ENCODE data around the gene LUZP1.

Gene LUZP1

GRCh38 chr1:23191199-23191598, 22.5 kb upstream of the LUZP1 start:
- ChIA-PET POLR2A (ENCODE audit: low non-redundant PET) (interaction anchor here (0.7 kb wide), 1 partner anchor 36 kb away, joined by 7 read pairs; no protein-coding TSS in a partner anchor), CTCF (interaction anchor here (0.5 to 0.7 kb wide), 4 partner anchors 13 to 239 kb away, joined by 3 to 4 read pairs (median 4); partner anchors contain the start of gene HTR1D)
- no peak for TF ChIP-seq CTCF (conservative IDR thresholded peaks at IDR 0.05; ENCODE audit: low read depth)
- no peak for DNase-seq (ENCODE audit: low spot score)
- H3K27ac ChIP-seq = no peak overlapping the region; the same call in 1 of the 2 replicates

- ChIA-PET POLR2A (ENCODE audit: low non-redundant PET) (interaction anchor here (0.6 kb wide), 1 partner anchor 28 kb away, joined by 3 read pairs; the partner anchor contains the start of gene HTR1D), CTCF (interaction anchor here (0.6 kb wide), 1 partner anchor 210 kb away, joined by 4 read pairs; no protein-coding TSS in a partner anchor)
- DNase-seq (ENCODE audit: low spot score) = peak; percentile 89
- peak overlapping the region; percentile 89 for H3K27ac ChIP-seq
Observed at GRCh38 chr1:23188936-23189452, 20.3 kb upstream of the LUZP1 start.

GRCh38 chr1:23188434-23188884, 19.8 kb upstream of the LUZP1 start:
- CTCF ChIA-PET = interaction anchor here (0.6 kb wide), 1 partner anchor 210 kb away, joined by 4 read pairs; no protein-coding TSS in a partner anchor

GRCh38 chr1:23187637-23188036, 19.0 kb upstream of the LUZP1 start:
- POLR2A ChIA-PET (ENCODE audit: low non-redundant PET) = no interaction called here
- DNase-seq (ENCODE audit: low spot score) = no peak
- peak overlapping the region; percentile 45 for H3K27ac ChIP-seq
- TF ChIP-seq CTCF (conservative IDR thresholded peaks at IDR 0.05; ENCODE audit: low read depth) = no peak
- CTCF ChIA-PET = interaction anchor here (0.6 to 0.9 kb wide), 3 partner anchors 9 to 93 kb away, joined by 3 read pairs; partner anchors contain the start of gene HTR1D

More at GRCh38 chr1:23188434-23188884, 19.8 kb upstream of the LUZP1 start:
- peak overlapping the region; percentile 89 for H3K27ac ChIP-seq
- no peak for DNase-seq (ENCODE audit: low spot score)
- TF ChIP-seq CTCF (conservative IDR thresholded peaks at IDR 0.05; ENCODE audit: low read depth) = no peak
- POLR2A ChIA-PET (ENCODE audit: low non-redundant PET) = no interaction called here

GRCh38 chr1:23185381-23185780, 16.7 kb upstream of the LUZP1 start:
- POLR2A ChIA-PET (ENCODE audit: low non-redundant PET) = no interaction called here

GRCh38 chr1:23184212-23184934, 15.7 kb upstream of the LUZP1 start:
- DNase-seq (ENCODE audit: low spot score) = no peak
- ChIA-PET POLR2A (ENCODE audit: low non-redundant PET) (interaction anchor here (0.6 kb wide), 1 partner anchor 115 kb away, joined by 3 read pairs; no protein-coding TSS in a partner anchor), CTCF (interaction anchor here (0.6 to 4.6 kb wide), 45 partner anchors 8 to 416 kb away, joined by 3 to 67 read pairs (median 4); partner anchors contain the start of gene LUZP1)
- TF ChIP-seq CTCF (conservative IDR thresholded peaks at IDR 0.05; ENCODE audit: low read depth) = peak; percentile 69
- no peak overlapping the region for H3K27ac ChIP-seq

More at GRCh38 chr1:23185381-23185780, 16.7 kb upstream of the LUZP1 start:
- H3K27ac ChIP-seq = peak overlapping the region; percentile 52
- TF ChIP-seq CTCF (conservative IDR thresholded peaks at IDR 0.05; ENCODE audit: low read depth) = no peak
- no peak for DNase-seq (ENCODE audit: low spot score)
- CTCF ChIA-PET = interaction anchor here (0.6 to 4.6 kb wide), 37 partner anchors 9 to 519 kb away, joined by 3 to 67 read pairs (median 4); partner anchors contain the start of gene LUZP1
